Small intestine (tissue), 7 donors: ENCODE data around the gene ANKRD18A. TPM values are rescaled to one million over a fixed set of nuclear protein-coding genes. Genes with fewer than 3 reads are reported as not detected.

Source experiments
- DNase-seq, 2 donors: peaks; one replicate each; pipeline versions ENCODE4 v3.0.0 to v3.0.0-alpha.2; 2013
- FAIRE-seq: peaks from 2 replicates; lab custom pipeline; 2012; peaks lifted over from hg19 to GRCh38; lab: Jason Lieb, UNC
- H3K27ac ChIP-seq, 3 donors: one replicate each; pipeline ENCODE4 v1.5.1; 2013; ENCODE audit warnings: low read length in 2 of 3, mild to moderate bottlenecking in 2 of 3, control low read depth in 1 of 3, inconsistent platforms in 1 of 3, low read depth in 1 of 3, moderate library complexity in 1 of 3
- H3K27me3 ChIP-seq, 3 donors: one replicate each; pipeline ENCODE4 v1.6.1; 2013; ENCODE audit warnings: low read length in 3 of 3, inconsistent platforms in 1 of 3; ENCODE audit not compliant: control insufficient read depth in 3 of 3, insufficient read depth in 3 of 3
- H3K36me3 ChIP-seq, 3 donors: one replicate each; pipeline ENCODE4 v1.6.1; 2013; ENCODE audit warnings: low read length in 3 of 3, inconsistent platforms in 1 of 3, low read depth in 1 of 3, mild to moderate bottlenecking in 1 of 3, moderate library complexity in 1 of 3; ENCODE audit not compliant: control insufficient read depth in 3 of 3, insufficient read depth in 2 of 3
- H3K4me1 ChIP-seq, 3 donors: one replicate each; pipeline ENCODE4 v1.6.1; 2013; ENCODE audit warnings: low read length in 2 of 3, inconsistent platforms in 1 of 3, low read depth in 1 of 3, mild to moderate bottlenecking in 1 of 3, moderate library complexity in 1 of 3; ENCODE audit not compliant: control insufficient read depth in 3 of 3, insufficient read depth in 2 of 3
- H3K4me3 ChIP-seq, 3 donors: one replicate each; pipeline ENCODE4 v1.5.1; 2013; ENCODE audit warnings: low read length in 3 of 3, control low read depth in 1 of 3, inconsistent platforms in 1 of 3, low read depth in 1 of 3, mild to moderate bottlenecking in 1 of 3, moderate library complexity in 1 of 3
- H3K9me3 ChIP-seq, 2 donors: one replicate each; pipeline ENCODE4 v1.6.1; 2013; ENCODE audit warnings: low read depth in 1 of 2, low read length in 1 of 2; ENCODE audit not compliant: control insufficient read depth in 2 of 2, insufficient read depth in 1 of 2
- WGBS, 3 donors: extraction: QIAGEN DNeasy Blood & Tissue Kit; methylation state at CpG; one replicate each; pipeline ENCODE4 v1.1.7; 2013; 5-methylcytosine and 5-hydroxymethylcytosine counted together
- polyA plus RNA-seq, 4 donors: library from polyadenylated mRNA; stranded (reverse) in 3 of 4; unstranded in 1 of 4; fragments of 200-250 nt in 3 of 4; fragments of 120-200 nt in 1 of 4; gene quantifications; one replicate each; pipeline versions ENCODE4 v1.2.1 to v1.2.3, GENCODE V29; 2013
- donor health status: healthy with polysubstance abuse.
- donor health status: control.
- donor health status: control.
- donor health status: Bipolar disorder and iron deficiency.
- donor health status: healthy.

The ANKRD18A gene
- polyA plus RNA-seq, 4 donors: 0.27 to 1.2 (median 0.53) TPM

- FAIRE-seq (no peak), DNase-seq (peak in 1 of 2 donors; percentile 6)
- no peaks in the 10 kb centered on the region for H3K36me3 ChIP-seq
- WGBS, 3 donors: 61 to 64% (median 62%) methylated on average over 8 of the region's 8 CpGs
- H3K4me1 ChIP-seq: no peaks in the 10 kb centered on the region
- peaks cover 0 to 5% of the 10 kb centered on the region in 2 donors for H3K9me3 ChIP-seq
- H3K27me3 ChIP-seq: no peaks in the 10 kb centered on the region
- no peak overlapping the region for H3K27ac ChIP-seq
- H3K4me3 ChIP-seq: no peak overlapping the region
Observed at GRCh38 chr9:38651400-38652042, 31.1 kb upstream of the ANKRD18A start.

GRCh38 chr9:38650564-38650963 is 30.2 kb upstream of the ANKRD18A start:
- peaks cover 0 to 5% of the 10 kb centered on the region in 2 donors for H3K9me3 ChIP-seq
- H3K27ac ChIP-seq: no peak overlapping the region
- DNase-seq (no peak), FAIRE-seq (no peak)
- H3K4me1 ChIP-seq: no peaks in the 10 kb centered on the region
- H3K36me3 ChIP-seq: no peaks in the 10 kb centered on the region
- no peaks in the 10 kb centered on the region for H3K27me3 ChIP-seq
- no peak overlapping the region for H3K4me3 ChIP-seq
- 88 to 91% (median 90%) methylated on average over 8 of the region's 8 CpGs for WGBS, 3 donors

- no peaks in the 10 kb centered on the region for H3K4me1 ChIP-seq
- H3K4me3 ChIP-seq: no peak overlapping the region
- WGBS, 3 donors: 79 to 88% (median 87%) methylated on average over 8 of the region's 8 CpGs
- FAIRE-seq: no peak
- H3K36me3 ChIP-seq: no peaks in the 10 kb centered on the region
- no peak overlapping the region for H3K27ac ChIP-seq
- DNase-seq: no peak
- H3K27me3 ChIP-seq: no peaks in the 10 kb centered on the region
- H3K9me3 ChIP-seq: peaks cover 0 to 5% of the 10 kb centered on the region in 2 donors
Observed at GRCh38 chr9:38649731-38650363, 29.5 kb upstream of the ANKRD18A start.

GRCh38 chr9:38644601-38645000 is 24.2 kb upstream of the ANKRD18A start:
- no peak for FAIRE-seq

GRCh38 chr9:38643815-38644173 is 23.4 kb upstream of the ANKRD18A start:
- Histone ChIP-seq H3K36me3 (no peaks in the 10 kb centered on the region), H3K4me1 (no peaks in the 10 kb centered on the region), H3K9me3 (no peaks in the 10 kb centered on the region), H3K27me3 (peaks cover 0 to 2% (median 0%) of the 10 kb centered on the region in 3 donors), H3K4me3 (no peak overlapping the region), H3K27ac (no peak overlapping the region)
- 73 to 78% (median 73%) methylated on average over 3 of the region's 3 CpGs for WGBS, 3 donors
- FAIRE-seq (no peak), DNase-seq (no peak)

More at GRCh38 chr9:38644601-38645000, 24.2 kb upstream of the ANKRD18A start:
- Histone ChIP-seq H3K4me1 (no peaks in the 10 kb centered on the region), H3K27me3 (no peaks in the 10 kb centered on the region), H3K36me3 (no peaks in the 10 kb centered on the region), H3K27ac (no peak overlapping the region), H3K4me3 (no peak overlapping the region), H3K9me3 (peaks cover 0 to 4% of the 10 kb centered on the region in 2 donors)
- WGBS, 3 donors: 37 to 59% (median 39%) methylated on average over 2 of the region's 2 CpGs
- DNase-seq: no peak

- no peaks in the 10 kb centered on the region for H3K36me3 ChIP-seq
- H3K9me3 ChIP-seq: no peaks in the 10 kb centered on the region
- H3K27me3 ChIP-seq: peaks cover 0 to 3% (median 0%) of the 10 kb centered on the region in 3 donors
- H3K4me1 ChIP-seq: no peaks in the 10 kb centered on the region
- H3K4me3 ChIP-seq: no peak overlapping the region
- DNase-seq (peak in 1 of 2 donors; percentile 5), FAIRE-seq (no peak)
- WGBS, 3 donors: 65 to 76% (median 68%) methylated on average over 18 of the region's 18 CpGs
- no peak overlapping the region for H3K27ac ChIP-seq
Observed at GRCh38 chr9:38642951-38643814, 22.8 kb upstream of the ANKRD18A start.

GRCh38 chr9:38641985-38642864 is 21.8 kb upstream of the ANKRD18A start:
- 42 to 53% (median 48%) methylated on average over 12 of the region's 12 CpGs for WGBS, 3 donors
- FAIRE-seq (no peak), DNase-seq (peak; percentile 52 to 60)
- Histone ChIP-seq H3K9me3 (no peaks in the 10 kb centered on the region), H3K36me3 (no peaks in the 10 kb centered on the region), H3K4me3 (no peak overlapping the region), H3K27ac (no peak overlapping the region), H3K4me1 (no peaks in the 10 kb centered on the region), H3K27me3 (peaks cover 0 to 3% (median 0%) of the 10 kb centered on the region in 3 donors)
